HAP-1 (cell line): ENCODE results near the gene FXYD2.

Experiments used
- DNase-seq, 2 experiments: peaks; one replicate each; pipeline ENCODE4 v3.0.0-alpha.2; 2016 to 2020; ENCODE audit warnings: low spot score in 2 of 2
- H3K27me3 ChIP-seq: fragments of 250-450 bp; sonication (Bioruptor Pico); 2 replicates; pipeline ENCODE4 v1.5.1; 2020; ENCODE audit warnings: low read depth, mild to moderate bottlenecking, moderate library complexity
- H3K36me3 ChIP-seq: fragments of 250-450 bp; sonication (Bioruptor Pico); replicated peaks from 2 replicates; pipeline ENCODE4 v1.5.1; 2020; ENCODE audit warnings: mild to moderate bottlenecking
- H3K4me1 ChIP-seq: fragments of 250-450 bp; sonication (Bioruptor Pico); 2 replicates; pipeline ENCODE4 v1.5.1; 2020; ENCODE audit warnings: mild to moderate bottlenecking
- H3K4me3 ChIP-seq: fragments of 250-450 bp; sonication (Bioruptor Pico); 2 replicates; pipeline ENCODE4 v1.5.1; 2020; ENCODE audit warnings: mild to moderate bottlenecking, moderate library complexity
- H3K9me3 ChIP-seq: fragments of 250-450 bp; sonication (Bioruptor Pico); 2 replicates; pipeline ENCODE4 v1.5.1; 2020; ENCODE audit warnings: mild to moderate bottlenecking, moderate library complexity
- in situ Hi-C: fragments of 300-500 bp; cut with MboI; formaldehyde crosslinking; loops from 3 replicates; pipeline ENCODE4 v1.14.3; 2020; ENCODE audit warnings: low sequenced_read_pairs, inconsistent platforms, mixed read lengths

The FXYD2 gene

GRCh38 chr11:117786135-117786870 lies 38.2 kb downstream of the FXYD2 start:
- no peak for DNase-seq
- in situ Hi-C loops = no loop called here
- no peaks in the 10 kb centered on the region for H3K36me3 ChIP-seq
- H3K9me3 ChIP-seq = no peaks in the 10 kb centered on the region
- no peak overlapping the region for H3K4me3 ChIP-seq
- H3K4me1 ChIP-seq = no peaks in the 10 kb centered on the region
- peaks cover 39% of the 10 kb centered on the region for H3K27me3 ChIP-seq

- H3K27me3 ChIP-seq = peaks cover 67% of the 10 kb centered on the region
- DNase-seq = no peak
- in situ Hi-C loops = no loop called here
Measured at GRCh38 chr11:117782101-117782500, 42.4 kb downstream of the FXYD2 start.

GRCh38 chr11:117781627-117782026 lies 42.9 kb downstream of the FXYD2 start:
- Histone ChIP-seq H3K36me3 (no peaks in the 10 kb centered on the region), H3K9me3 (no peaks in the 10 kb centered on the region), H3K4me1 (no peaks in the 10 kb centered on the region), H3K27me3 (peaks cover 72% of the 10 kb centered on the region), H3K4me3 (no peak overlapping the region)
- in situ Hi-C loops = no loop called here
- DNase-seq = no peak

More at GRCh38 chr11:117782101-117782500, 42.4 kb downstream of the FXYD2 start:
- Histone ChIP-seq H3K9me3 (no peaks in the 10 kb centered on the region), H3K36me3 (no peaks in the 10 kb centered on the region), H3K4me1 (no peaks in the 10 kb centered on the region), H3K4me3 (no peak overlapping the region)

GRCh38 chr11:117780456-117780855 lies 44.1 kb downstream of the FXYD2 start:
- Histone ChIP-seq H3K9me3 (no peaks in the 10 kb centered on the region), H3K27me3 (peaks cover 83% of the 10 kb centered on the region), H3K4me1 (no peaks in the 10 kb centered on the region), H3K4me3 (no peak overlapping the region), H3K36me3 (no peaks in the 10 kb centered on the region)
- DNase-seq = no peak
- in situ Hi-C loops = no loop called here

- in situ Hi-C loops = no loop called here
- Histone ChIP-seq H3K9me3 (no peaks in the 10 kb centered on the region), H3K27me3 (peaks cover 59% of the 10 kb centered on the region)
Measured at GRCh38 chr11:117774553-117774952, 50.0 kb downstream of the FXYD2 start.

GRCh38 chr11:117772360-117772759 lies 52.2 kb downstream of the FXYD2 start:
- H3K4me3 ChIP-seq = no peak overlapping the region
- H3K36me3 ChIP-seq = no peaks in the 10 kb centered on the region
- H3K4me1 ChIP-seq = no peaks in the 10 kb centered on the region
- no peak for DNase-seq
- peaks cover 45% of the 10 kb centered on the region for H3K27me3 ChIP-seq
- H3K9me3 ChIP-seq = no peaks in the 10 kb centered on the region
- in situ Hi-C loops = no loop called here

More at GRCh38 chr11:117774553-117774952, 50.0 kb downstream of the FXYD2 start:
- H3K4me3 ChIP-seq = no peak overlapping the region
- no peaks in the 10 kb centered on the region for H3K36me3 ChIP-seq
- no peak for DNase-seq
- H3K4me1 ChIP-seq = no peaks in the 10 kb centered on the region

- in situ Hi-C loops = no loop called here
- no peak for DNase-seq
- H3K4me3 ChIP-seq = no peak overlapping the region
- H3K27me3 ChIP-seq = peaks cover 45% of the 10 kb centered on the region
- no peaks in the 10 kb centered on the region for H3K36me3 ChIP-seq
- H3K9me3 ChIP-seq = no peaks in the 10 kb centered on the region
- H3K4me1 ChIP-seq = no peaks in the 10 kb centered on the region
Measured at GRCh38 chr11:117771841-117772240, 52.7 kb downstream of the FXYD2 start.

GRCh38 chr11:117771197-117771596 lies 53.3 kb downstream of the FXYD2 start:
- Histone ChIP-seq H3K36me3 (no peaks in the 10 kb centered on the region), H3K4me3 (no peak overlapping the region), H3K27me3 (peaks cover 41% of the 10 kb centered on the region), H3K9me3 (no peaks in the 10 kb centered on the region), H3K4me1 (no peaks in the 10 kb centered on the region)
- no peak for DNase-seq
- in situ Hi-C loops = no loop called here

- in situ Hi-C loops = no loop called here
- peaks cover 29% of the 10 kb centered on the region for H3K27me3 ChIP-seq
- no peak overlapping the region for H3K4me3 ChIP-seq
- DNase-seq = no peak
- H3K9me3 ChIP-seq = no peaks in the 10 kb centered on the region
- no peaks in the 10 kb centered on the region for H3K4me1 ChIP-seq
- no peaks in the 10 kb centered on the region for H3K36me3 ChIP-seq
Measured at GRCh38 chr11:117770061-117770460, 54.5 kb downstream of the FXYD2 start.
